GM23338 (cell line): ENCODE measurements around the gene FKBP1B.

ENCODE experiments used
- CREB1 ChIP-seq: fragments of 250-450 bp; sonication (Bioruptor Pico); IDR thresholded peaks from 2 replicates; pipeline ENCODE4 v1.5.0; 2020; ENCODE audit warnings: low read depth, mild to moderate bottlenecking, moderate library complexity
- EZH2 ChIP-seq: fragments of 200-600 bp; sonication (generic); IDR thresholded peaks from one replicate; pipeline ENCODE4 v1.8.0; 2017; ENCODE audit warnings: antibody characterized with exemption, mild to moderate bottlenecking, low read depth; ENCODE audit not compliant: unreplicated experiment
- EZH2phosphoT487 ChIP-seq: fragments of 200-600 bp; sonication (generic); IDR thresholded peaks from one replicate; pipeline ENCODE4 v1.8.1; 2018; ENCODE audit warnings: antibody characterized with exemption; ENCODE audit not compliant: unreplicated experiment
- JUNB ChIP-seq: IDR thresholded peaks from one replicate; pipeline ENCODE4 v1.6.1; 2016; ENCODE audit warnings: antibody characterized with exemption; ENCODE audit not compliant: unreplicated experiment
- NANOG ChIP-seq: IDR thresholded peaks from 2 replicates; pipeline ENCODE4 v1.6.1; 2016; ENCODE audit warnings: antibody characterized with exemption, borderline replicate concordance
- POLR2AphosphoS5 ChIP-seq: IDR thresholded peaks from 2 replicates; pipeline ENCODE4 v1.6.1; 2016; ENCODE audit warnings: antibody characterized with exemption, low read depth
- STAT1 ChIP-seq: IDR thresholded peaks from one replicate; pipeline ENCODE4 v1.6.1; 2016; ENCODE audit warnings: antibody characterized with exemption; ENCODE audit not compliant: unreplicated experiment
- ZNF114 ChIP-seq: fragments of 250-450 bp; sonication (Bioruptor Pico); IDR thresholded peaks from 2 replicates; pipeline ENCODE4 v1.5.0; 2020; ENCODE audit warnings: mild to moderate bottlenecking, moderate library complexity
- ZNF331 ChIP-seq: fragments of 250-450 bp; sonication (Bioruptor Pico); IDR thresholded peaks from 2 replicates; pipeline ENCODE4 v1.5.0; 2020; ENCODE audit warnings: low read depth, mild to moderate bottlenecking, moderate library complexity
- TF ChIP-seq, protein P1 (sequence below), 2 experiments: fragments of 200-600 bp in 1 of 2; sonication (generic) in 1 of 2; conservative IDR thresholded peaks; 2 replicates each; pipeline versions ENCODE4 v1.5.1 to v1.6.1; 2016 to 2017; ENCODE audit warnings: antibody characterized with exemption in 2 of 2, low read depth in 2 of 2, mild to moderate bottlenecking in 2 of 2, moderate library complexity in 1 of 2
- TF ChIP-seq, protein P2 (sequence below): IDR thresholded peaks from one replicate; pipeline ENCODE4 v1.6.1; 2018; ENCODE audit warnings: antibody characterized with exemption; ENCODE audit not compliant: unreplicated experiment
- TF ChIP-seq, protein P3 (sequence below): IDR thresholded peaks from 2 replicates; pipeline ENCODE4 v1.6.1; 2016; ENCODE audit warnings: antibody characterized with exemption
- TF ChIP-seq, protein P4 (sequence below): fragments of 250-450 bp; sonication (Bioruptor Pico); IDR thresholded peaks from 2 replicates; pipeline ENCODE4 v1.5.0; 2020; ENCODE audit warnings: mild to moderate bottlenecking, moderate library complexity

DNA sequence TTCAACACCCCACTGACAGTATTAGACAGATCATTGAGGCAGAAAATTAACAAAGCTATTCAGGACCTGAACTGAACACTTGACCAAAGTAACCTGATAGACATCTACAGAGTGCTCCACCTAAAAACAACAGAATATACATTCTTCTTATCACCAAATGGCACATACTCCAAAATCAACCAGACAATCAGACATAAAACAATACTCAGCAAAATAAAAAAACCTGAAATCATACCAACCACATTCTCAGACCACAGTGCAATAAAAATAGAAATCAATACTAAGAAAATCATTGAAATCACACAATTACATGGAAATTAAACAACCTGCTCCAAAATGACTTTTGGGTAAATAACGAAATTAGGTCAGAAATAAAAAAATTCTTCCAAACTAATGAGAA is 57.8 kb downstream of the FKBP1B start:
- TF ChIP-seq, protein P1, sequence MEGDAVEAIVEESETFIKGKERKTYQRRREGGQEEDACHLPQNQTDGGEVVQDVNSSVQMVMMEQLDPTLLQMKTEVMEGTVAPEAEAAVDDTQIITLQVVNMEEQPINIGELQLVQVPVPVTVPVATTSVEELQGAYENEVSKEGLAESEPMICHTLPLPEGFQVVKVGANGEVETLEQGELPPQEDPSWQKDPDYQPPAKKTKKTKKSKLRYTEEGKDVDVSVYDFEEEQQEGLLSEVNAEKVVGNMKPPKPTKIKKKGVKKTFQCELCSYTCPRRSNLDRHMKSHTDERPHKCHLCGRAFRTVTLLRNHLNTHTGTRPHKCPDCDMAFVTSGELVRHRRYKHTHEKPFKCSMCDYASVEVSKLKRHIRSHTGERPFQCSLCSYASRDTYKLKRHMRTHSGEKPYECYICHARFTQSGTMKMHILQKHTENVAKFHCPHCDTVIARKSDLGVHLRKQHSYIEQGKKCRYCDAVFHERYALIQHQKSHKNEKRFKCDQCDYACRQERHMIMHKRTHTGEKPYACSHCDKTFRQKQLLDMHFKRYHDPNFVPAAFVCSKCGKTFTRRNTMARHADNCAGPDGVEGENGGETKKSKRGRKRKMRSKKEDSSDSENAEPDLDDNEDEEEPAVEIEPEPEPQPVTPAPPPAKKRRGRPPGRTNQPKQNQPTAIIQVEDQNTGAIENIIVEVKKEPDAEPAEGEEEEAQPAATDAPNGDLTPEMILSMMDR (conservative IDR thresholded peaks at IDR 0.05; ENCODE audit: low read depth in 2 of 2), result no peak
- TF ChIP-seq, protein P2, sequence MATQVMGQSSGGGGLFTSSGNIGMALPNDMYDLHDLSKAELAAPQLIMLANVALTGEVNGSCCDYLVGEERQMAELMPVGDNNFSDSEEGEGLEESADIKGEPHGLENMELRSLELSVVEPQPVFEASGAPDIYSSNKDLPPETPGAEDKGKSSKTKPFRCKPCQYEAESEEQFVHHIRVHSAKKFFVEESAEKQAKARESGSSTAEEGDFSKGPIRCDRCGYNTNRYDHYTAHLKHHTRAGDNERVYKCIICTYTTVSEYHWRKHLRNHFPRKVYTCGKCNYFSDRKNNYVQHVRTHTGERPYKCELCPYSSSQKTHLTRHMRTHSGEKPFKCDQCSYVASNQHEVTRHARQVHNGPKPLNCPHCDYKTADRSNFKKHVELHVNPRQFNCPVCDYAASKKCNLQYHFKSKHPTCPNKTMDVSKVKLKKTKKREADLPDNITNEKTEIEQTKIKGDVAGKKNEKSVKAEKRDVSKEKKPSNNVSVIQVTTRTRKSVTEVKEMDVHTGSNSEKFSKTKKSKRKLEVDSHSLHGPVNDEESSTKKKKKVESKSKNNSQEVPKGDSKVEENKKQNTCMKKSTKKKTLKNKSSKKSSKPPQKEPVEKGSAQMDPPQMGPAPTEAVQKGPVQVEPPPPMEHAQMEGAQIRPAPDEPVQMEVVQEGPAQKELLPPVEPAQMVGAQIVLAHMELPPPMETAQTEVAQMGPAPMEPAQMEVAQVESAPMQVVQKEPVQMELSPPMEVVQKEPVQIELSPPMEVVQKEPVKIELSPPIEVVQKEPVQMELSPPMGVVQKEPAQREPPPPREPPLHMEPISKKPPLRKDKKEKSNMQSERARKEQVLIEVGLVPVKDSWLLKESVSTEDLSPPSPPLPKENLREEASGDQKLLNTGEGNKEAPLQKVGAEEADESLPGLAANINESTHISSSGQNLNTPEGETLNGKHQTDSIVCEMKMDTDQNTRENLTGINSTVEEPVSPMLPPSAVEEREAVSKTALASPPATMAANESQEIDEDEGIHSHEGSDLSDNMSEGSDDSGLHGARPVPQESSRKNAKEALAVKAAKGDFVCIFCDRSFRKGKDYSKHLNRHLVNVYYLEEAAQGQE, result no peak
- TF ChIP-seq ZNF114 (CRISPR knock-in tag) (no peak), EZH2 (no peak), POLR2AphosphoS5 (no peak), JUNB (no peak), EZH2phosphoT487 (no peak), NANOG (no peak), STAT1 (no peak), CREB1 (CRISPR knock-in tag) (no peak), ZNF331 (no peak)
- TF ChIP-seq, protein P3, sequence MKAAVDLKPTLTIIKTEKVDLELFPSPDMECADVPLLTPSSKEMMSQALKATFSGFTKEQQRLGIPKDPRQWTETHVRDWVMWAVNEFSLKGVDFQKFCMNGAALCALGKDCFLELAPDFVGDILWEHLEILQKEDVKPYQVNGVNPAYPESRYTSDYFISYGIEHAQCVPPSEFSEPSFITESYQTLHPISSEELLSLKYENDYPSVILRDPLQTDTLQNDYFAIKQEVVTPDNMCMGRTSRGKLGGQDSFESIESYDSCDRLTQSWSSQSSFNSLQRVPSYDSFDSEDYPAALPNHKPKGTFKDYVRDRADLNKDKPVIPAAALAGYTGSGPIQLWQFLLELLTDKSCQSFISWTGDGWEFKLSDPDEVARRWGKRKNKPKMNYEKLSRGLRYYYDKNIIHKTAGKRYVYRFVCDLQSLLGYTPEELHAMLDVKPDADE, result no peak
- TF ChIP-seq, protein P4, sequence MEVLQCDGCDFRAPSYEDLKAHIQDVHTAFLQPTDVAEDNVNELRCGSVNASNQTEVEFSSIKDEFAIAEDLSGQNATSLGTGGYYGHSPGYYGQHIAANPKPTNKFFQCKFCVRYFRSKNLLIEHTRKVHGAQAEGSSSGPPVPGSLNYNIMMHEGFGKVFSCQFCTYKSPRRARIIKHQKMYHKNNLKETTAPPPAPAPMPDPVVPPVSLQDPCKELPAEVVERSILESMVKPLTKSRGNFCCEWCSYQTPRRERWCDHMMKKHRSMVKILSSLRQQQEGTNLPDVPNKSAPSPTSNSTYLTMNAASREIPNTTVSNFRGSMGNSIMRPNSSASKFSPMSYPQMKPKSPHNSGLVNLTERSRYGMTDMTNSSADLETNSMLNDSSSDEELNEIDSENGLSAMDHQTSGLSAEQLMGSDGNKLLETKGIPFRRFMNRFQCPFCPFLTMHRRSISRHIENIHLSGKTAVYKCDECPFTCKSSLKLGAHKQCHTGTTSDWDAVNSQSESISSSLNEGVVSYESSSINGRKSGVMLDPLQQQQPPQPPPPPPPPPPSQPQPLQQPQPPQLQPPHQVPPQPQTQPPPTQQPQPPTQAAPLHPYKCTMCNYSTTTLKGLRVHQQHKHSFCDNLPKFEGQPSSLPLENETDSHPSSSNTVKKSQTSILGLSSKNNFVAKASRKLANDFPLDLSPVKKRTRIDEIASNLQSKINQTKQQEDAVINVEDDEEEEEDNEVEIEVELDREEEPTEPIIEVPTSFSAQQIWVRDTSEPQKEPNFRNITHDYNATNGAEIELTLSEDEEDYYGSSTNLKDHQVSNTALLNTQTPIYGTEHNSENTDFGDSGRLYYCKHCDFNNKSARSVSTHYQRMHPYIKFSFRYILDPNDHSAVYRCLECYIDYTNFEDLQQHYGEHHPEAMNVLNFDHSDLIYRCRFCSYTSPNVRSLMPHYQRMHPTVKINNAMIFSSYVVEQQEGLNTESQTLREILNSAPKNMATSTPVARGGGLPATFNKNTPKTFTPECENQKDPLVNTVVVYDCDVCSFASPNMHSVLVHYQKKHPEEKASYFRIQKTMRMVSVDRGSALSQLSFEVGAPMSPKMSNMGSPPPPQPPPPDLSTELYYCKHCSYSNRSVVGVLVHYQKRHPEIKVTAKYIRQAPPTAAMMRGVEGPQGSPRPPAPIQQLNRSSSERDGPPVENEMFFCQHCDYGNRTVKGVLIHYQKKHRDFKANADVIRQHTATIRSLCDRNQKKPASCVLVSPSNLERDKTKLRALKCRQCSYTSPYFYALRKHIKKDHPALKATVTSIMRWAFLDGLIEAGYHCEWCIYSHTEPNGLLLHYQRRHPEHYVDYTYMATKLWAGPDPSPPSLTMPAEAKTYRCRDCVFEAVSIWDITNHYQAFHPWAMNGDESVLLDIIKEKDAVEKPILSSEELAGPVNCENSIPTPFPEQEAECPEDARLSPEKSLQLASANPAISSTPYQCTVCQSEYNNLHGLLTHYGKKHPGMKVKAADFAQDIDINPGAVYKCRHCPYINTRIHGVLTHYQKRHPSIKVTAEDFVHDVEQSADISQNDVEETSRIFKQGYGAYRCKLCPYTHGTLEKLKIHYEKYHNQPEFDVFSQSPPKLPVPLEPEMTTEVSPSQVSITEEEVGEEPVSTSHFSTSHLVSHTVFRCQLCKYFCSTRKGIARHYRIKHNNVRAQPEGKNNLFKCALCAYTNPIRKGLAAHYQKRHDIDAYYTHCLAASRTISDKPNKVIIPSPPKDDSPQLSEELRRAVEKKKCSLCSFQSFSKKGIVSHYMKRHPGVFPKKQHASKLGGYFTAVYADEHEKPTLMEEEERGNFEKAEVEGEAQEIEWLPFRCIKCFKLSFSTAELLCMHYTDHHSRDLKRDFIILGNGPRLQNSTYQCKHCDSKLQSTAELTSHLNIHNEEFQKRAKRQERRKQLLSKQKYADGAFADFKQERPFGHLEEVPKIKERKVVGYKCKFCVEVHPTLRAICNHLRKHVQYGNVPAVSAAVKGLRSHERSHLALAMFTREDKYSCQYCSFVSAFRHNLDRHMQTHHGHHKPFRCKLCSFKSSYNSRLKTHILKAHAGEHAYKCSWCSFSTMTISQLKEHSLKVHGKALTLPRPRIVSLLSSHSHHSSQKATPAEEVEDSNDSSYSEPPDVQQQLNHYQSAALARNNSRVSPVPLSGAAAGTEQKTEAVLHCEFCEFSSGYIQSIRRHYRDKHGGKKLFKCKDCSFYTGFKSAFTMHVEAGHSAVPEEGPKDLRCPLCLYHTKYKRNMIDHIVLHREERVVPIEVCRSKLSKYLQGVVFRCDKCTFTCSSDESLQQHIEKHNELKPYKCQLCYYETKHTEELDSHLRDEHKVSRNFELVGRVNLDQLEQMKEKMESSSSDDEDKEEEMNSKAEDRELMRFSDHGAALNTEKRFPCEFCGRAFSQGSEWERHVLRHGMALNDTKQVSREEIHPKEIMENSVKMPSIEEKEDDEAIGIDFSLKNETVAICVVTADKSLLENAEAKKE, result no peak
